ENCODE results near the gene ITIH5. TPM values are rescaled to one million over a fixed set of nuclear protein-coding genes. Genes with fewer than 3 reads are reported as not detected.

The ITIH5 gene
- total and polyA plus RNA-seq, 2 of the 13 experiments (the other 11 are each of a cell fraction or from before 2014, with no cell fraction given) = 4.7 to 8.9 TPM

- TF ChIP-seq ZNF609 (CRISPR knock-in tag; IDR thresholded peaks at IDR 0.05; ENCODE audit: borderline replicate concordance) = peak; percentile 94
- no peak; the same call in 1 of the 2 replicates for TF ChIP-seq ZNF703 (CRISPR knock-in tag; IDR thresholded peaks at IDR 0.05; ENCODE audit: borderline replicate concordance)
- peak; percentile 99 for TF ChIP-seq NR2F6 (IDR thresholded peaks at IDR 0.05)
- TF ChIP-seq NR2F6 (CRISPR knock-in tag; IDR thresholded peaks at IDR 0.05) = peak; percentile 99
- no peak for TF ChIP-seq ZFYVE20 (CRISPR knock-in tag; IDR thresholded peaks at IDR 0.05; ENCODE audit: borderline replicate concordance, low read depth)
- peak; percentile 86 for TF ChIP-seq TBL1XR1 (IDR thresholded peaks at IDR 0.05; ENCODE audit: borderline replicate concordance, low read length, partially characterized antibody)
- no peak for TF ChIP-seq SOX6 (IDR thresholded peaks at IDR 0.05)
- peak; percentile 100 for TF ChIP-seq SOX6 (CRISPR knock-in tag; IDR thresholded peaks at IDR 0.05)
- TF ChIP-seq FOSL2 (CRISPR knock-in tag; IDR thresholded peaks at IDR 0.05) = peak; percentile 90
- peak; percentile 76; the same call in 1 of the 2 replicates for TF ChIP-seq KDM4B (CRISPR knock-in tag; IDR thresholded peaks at IDR 0.05)
- no peak for TF ChIP-seq ZNF263 (CRISPR knock-in tag; IDR thresholded peaks at IDR 0.05)
- no peak for TF ChIP-seq CENPT (CRISPR knock-in tag; IDR thresholded peaks at IDR 0.05; ENCODE audit: low read depth)
- no peak for TF ChIP-seq ZNF20 (CRISPR knock-in tag; IDR thresholded peaks at IDR 0.05)
- peak; percentile 95 for TF ChIP-seq FOXP4 (CRISPR knock-in tag; IDR thresholded peaks at IDR 0.05)
- TF ChIP-seq NFKBIZ (CRISPR knock-in tag; IDR thresholded peaks at IDR 0.05) = peak; percentile 64
- no peak; the same call in 1 of the 2 replicates for TF ChIP-seq ZNF710 (CRISPR knock-in tag; IDR thresholded peaks at IDR 0.05; ENCODE audit: borderline replicate concordance)
- TF ChIP-seq ZNF337 (CRISPR knock-in tag; IDR thresholded peaks at IDR 0.05; ENCODE audit: borderline replicate concordance, low read depth) = no peak
- no peak for TF ChIP-seq HNRNPUL1 (IDR thresholded peaks at IDR 0.05; ENCODE audit: low read depth, low read length)
- TF ChIP-seq ZNF431 (CRISPR knock-in tag; IDR thresholded peaks at IDR 0.05; ENCODE audit: borderline replicate concordance, low read depth) = no peak
- TF ChIP-seq SUZ12 (IDR thresholded peaks at IDR 0.05; ENCODE audit: low read depth, low read length) = no peak
Observed at GRCh38 chr10:7700577-7701125, 33.9 kb upstream of the ITIH5 start (continued).
